ENCODE measurements around the gene EZR. TPM values are rescaled to one million over a fixed set of nuclear protein-coding genes. Genes with fewer than 3 reads are reported as not detected.

Gene EZR
- total RNA-seq, 4 donors from 2014 or later = 201 to 515 (median 470) TPM

GRCh38 chr6:158808442-158808833 is 10.7 kb downstream of the EZR start:
- Histone ChIP-seq H3K4me1 (peaks cover 3 to 57% (median 32%) of the 10 kb centered on the region in 4 donors), H3K27me3 (no peaks in the 10 kb centered on the region), H3K4me3 (peak overlapping the region in 1 of 4 donors; percentile 0), H3K9me3 (no peaks in the 10 kb centered on the region), H3K36me3 (peaks cover 0 to 20% (median 0%) of the 10 kb centered on the region in 3 donors), H3K27ac (peak overlapping the region; percentile 49 to 99 (median 71))
- TF ChIP-seq CTCF (IDR thresholded peaks at IDR 0.05) = peak in 1 of 6 experiments; percentile 28
- no peak for TF ChIP-seq POLR2A (IDR thresholded peaks at IDR 0.05)
- peak in 1 of 3 donors; percentile 29 for DNase-seq

- H3K4me1 ChIP-seq = peaks cover 3 to 55% (median 28%) of the 10 kb centered on the region in 4 donors
- peak overlapping the region; percentile 49 to 99 (median 71) for H3K27ac ChIP-seq
- H3K9me3 ChIP-seq = no peaks in the 10 kb centered on the region
- peak in 1 of 6 experiments; percentile 4 for TF ChIP-seq CTCF (IDR thresholded peaks at IDR 0.05)
- TF ChIP-seq POLR2A (IDR thresholded peaks at IDR 0.05) = no peak
- peak in 1 of 3 donors; percentile 18 for DNase-seq
- H3K36me3 ChIP-seq = peaks cover 0 to 15% (median 0%) of the 10 kb centered on the region in 3 donors
- no peaks in the 10 kb centered on the region for H3K27me3 ChIP-seq
- peak overlapping the region in 1 of 4 donors; percentile 0 for H3K4me3 ChIP-seq
Observed at GRCh38 chr6:158807515-158808441, 11.4 kb downstream of the EZR start.

GRCh38 chr6:158805698-158806377 is 13.3 kb downstream of the EZR start:
- Histone ChIP-seq H3K9me3 (no peaks in the 10 kb centered on the region), H3K4me3 (no peak overlapping the region), H3K36me3 (peaks cover 0 to 7% (median 0%) of the 10 kb centered on the region in 3 donors), H3K27ac (peak overlapping the region; percentile 30 to 86 (median 56)), H3K27me3 (no peaks in the 10 kb centered on the region), H3K4me1 (peaks cover 3 to 61% (median 33%) of the 10 kb centered on the region in 4 donors)
- TF ChIP-seq POLR2A (IDR thresholded peaks at IDR 0.05) (peak in 1 of 2 donors; percentile 62), CTCF (IDR thresholded peaks at IDR 0.05) (no peak)
- DNase-seq = peak; percentile 24 to 82 (median 65)

- no peaks in the 10 kb centered on the region for H3K27me3 ChIP-seq
- H3K4me1 ChIP-seq = peaks cover under 1 to 65% (median 32%) of the 10 kb centered on the region in 4 donors
- peak overlapping the region in 3 of 4 donors; percentile 23 to 39 (median 26) for H3K4me3 ChIP-seq
- H3K27ac ChIP-seq = peak overlapping the region; percentile 68 to 93 (median 76)
- TF ChIP-seq POLR2A (IDR thresholded peaks at IDR 0.05) (no peak), CTCF (IDR thresholded peaks at IDR 0.05) (no peak)
- no peaks in the 10 kb centered on the region for H3K9me3 ChIP-seq
- DNase-seq = no peak
- H3K36me3 ChIP-seq = no peaks in the 10 kb centered on the region
Observed at GRCh38 chr6:158804207-158804606, 15.0 kb downstream of the EZR start.

GRCh38 chr6:158803733-158804143 is 15.4 kb downstream of the EZR start:
- Histone ChIP-seq H3K4me3 (peak overlapping the region in 3 of 4 donors; percentile 23 to 39 (median 26)), H3K27me3 (no peaks in the 10 kb centered on the region)
- peak in 2 of 3 donors; percentile 87 to 89 for DNase-seq

More at GRCh38 chr6:158803733-158804143, 15.4 kb downstream of the EZR start:
- Histone ChIP-seq H3K27ac (peak overlapping the region; percentile 68 to 93 (median 76)), H3K9me3 (no peaks in the 10 kb centered on the region), H3K36me3 (no peaks in the 10 kb centered on the region), H3K4me1 (peaks cover 0 to 69% (median 35%) of the 10 kb centered on the region in 4 donors)
- no peak for TF ChIP-seq CTCF (IDR thresholded peaks at IDR 0.05)
- TF ChIP-seq POLR2A (IDR thresholded peaks at IDR 0.05) = no peak

Measured in Peyer's patch (tissue), 4 donors.